Measurements from ENCODE around the gene PP2D1. TPM values are rescaled to one million over a fixed set of nuclear protein-coding genes. Genes with fewer than 3 reads are reported as not detected.

The PP2D1 gene
- total and polyA plus RNA-seq, 2 of the 8 experiments (the other 6 are each of a cell fraction or from before 2014, with no cell fraction given), result not detected

DNA sequence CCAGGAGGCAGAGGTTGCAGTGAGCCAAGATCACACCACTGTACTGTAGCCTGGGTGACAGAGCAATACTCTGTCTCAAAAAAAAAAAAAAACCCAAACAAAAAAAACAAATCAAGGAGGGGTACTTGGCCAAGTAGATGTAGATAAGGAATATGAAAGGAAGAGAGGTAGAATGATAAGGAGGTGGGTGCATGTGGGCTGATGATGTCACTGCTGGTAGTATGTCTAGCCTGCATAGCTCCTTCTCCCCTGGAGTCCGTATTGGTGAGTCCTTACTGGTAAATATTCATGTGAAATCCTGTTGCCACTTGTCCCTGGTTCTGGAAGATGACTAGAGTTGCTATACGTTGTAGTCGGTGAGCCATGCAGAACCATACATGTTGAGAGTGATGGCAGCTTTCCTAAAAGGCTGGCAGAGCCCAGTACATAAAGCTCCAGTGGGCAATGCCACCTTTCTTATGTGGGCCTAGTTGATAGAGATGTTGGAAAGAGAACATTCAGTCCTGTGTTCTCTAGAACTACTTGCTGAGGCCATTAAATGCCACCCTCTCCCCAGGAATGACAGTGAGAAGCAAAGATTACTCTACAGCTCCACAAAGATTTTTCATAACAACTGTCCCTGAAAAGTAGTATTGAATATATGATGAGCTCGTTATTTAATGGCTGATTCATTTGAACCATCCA, 39.2 kb upstream of the PP2D1 start:
- no peak for FAIRE-seq
- CTCF ChIA-PET (ENCODE audit: partially characterized antibody), result interaction anchor here (0.6 kb wide), 2 partner anchors 39 to 570 kb away, joined by 3 to 4 read pairs; no protein-coding TSS in a partner anchor
- TF ChIP-seq TAF7 (optimal IDR thresholded peaks at IDR 0.05; ENCODE audit: borderline replicate concordance, low read depth, low read length) (no peak), E2F6 (IDR thresholded peaks at IDR 0.05) (no peak), EZH2 (IDR thresholded peaks at IDR 0.05; ENCODE audit: low read depth, low read length, severe bottlenecking) (no peak), KDM1A (IDR thresholded peaks at IDR 0.05; ENCODE audit: borderline replicate concordance, low read length) (no peak), KDM4A (IDR thresholded peaks at IDR 0.05; ENCODE audit: low read depth, low read length, severe bottlenecking) (no peak), NRF1 (IDR thresholded peaks at IDR 0.05; ENCODE audit: low read depth, low read length) (no peak), PHF8 (conservative IDR thresholded peaks at IDR 0.05; ENCODE audit: low read depth, low read length) (no peak), CBX8 (IDR thresholded peaks at IDR 0.05; ENCODE audit: borderline replicate concordance, low read depth, low read length) (no peak), POLR2AphosphoS5 (IDR thresholded peaks at IDR 0.05; ENCODE audit: low read depth, low read length) (no peak), YY1 (IDR thresholded peaks at IDR 0.05; ENCODE audit: low read depth, low read length) (no peak), RBBP5 (IDR thresholded peaks at IDR 0.05; ENCODE audit: borderline replicate concordance, low read depth, low read length) (no peak), GTF2F1 (IDR thresholded peaks at IDR 0.05; ENCODE audit: borderline replicate concordance, low read depth, low read length) (no peak)

More for the DNA sequence above, 39.2 kb upstream of the PP2D1 start:
- Histone ChIP-seq H4K91ac (replicated peaks; ENCODE audit: insufficient read length, low read length) (no peak overlapping the region), H3K4me2 (ENCODE audit: insufficient read depth in 1 of 2, low read depth in 2 of 2, low read length in 2 of 2) (no peak overlapping the region), H3K9ac (replicated peaks in 1 of 4; ENCODE audit: extremely low read depth in 1 of 4, low read depth in 3 of 4, low read length in 3 of 4) (no peak overlapping the region), H3K27me3 (replicated peaks in 1 of 4; ENCODE audit: control insufficient read depth in 3 of 4, extremely low read depth in 1 of 4, insufficient read depth in 3 of 4, low read length in 3 of 4) (no peaks in the 10 kb centered on the region), H2AK5ac (ENCODE audit: low read depth, low read length) (no peak overlapping the region), H3K4me3 (ENCODE audit: extremely low read depth in 1 of 4, insufficient read depth in 2 of 4, low read depth in 3 of 4, low read length in 4 of 4) (no peak overlapping the region), H3K56ac (replicated peaks; ENCODE audit: insufficient read length, low read depth, low read length) (no peak overlapping the region), H2BK120ac (replicated peaks; ENCODE audit: low read depth, low read length) (no peak overlapping the region), H3K79me2 (ENCODE audit: control insufficient read depth in 1 of 2, insufficient read depth in 2 of 2, low read length in 2 of 2) (no peaks in the 10 kb centered on the region), H4K5ac (ENCODE audit: insufficient read length, low read depth, low read length) (no peak overlapping the region), H2BK12ac (ENCODE audit: low read depth, low read length) (no peak overlapping the region), H2BK15ac (ENCODE audit: low read length) (no peak overlapping the region), H3K27ac (ENCODE audit: low read depth, low read length) (no peak overlapping the region), H3K36me3 (ENCODE audit: control insufficient read depth in 2 of 4, insufficient read depth in 4 of 4, low read length in 3 of 4) (no peaks in the 10 kb centered on the region), H3K23ac (ENCODE audit: insufficient read length) (no peak overlapping the region), H3K14ac (ENCODE audit: insufficient read length) (no peak overlapping the region), H4K20me1 (replicated peaks in 1 of 2; ENCODE audit: control insufficient read depth in 1 of 2, insufficient read depth in 2 of 2, low read length in 2 of 2) (no peaks in the 10 kb centered on the region), H3K23me2 (ENCODE audit: low read depth, low read length) (no peaks in the 10 kb centered on the region), H2BK5ac (ENCODE audit: low read depth, low read length) (no peak overlapping the region), H3K9me3 (ENCODE audit: insufficient read depth in 2 of 2, low read depth in 1 of 2, low read length in 1 of 2) (no peaks in the 10 kb centered on the region), H3K4ac (replicated peaks; ENCODE audit: insufficient read length, low read depth, low read length) (no peak overlapping the region), H2AFZ (ENCODE audit: low read length) (no peak overlapping the region), H3K18ac (ENCODE audit: extremely low read depth, low read length) (no peak overlapping the region), H2BK20ac (ENCODE audit: low read length) (no peak overlapping the region), H3K4me1 (replicated peaks in 1 of 4; ENCODE audit: control insufficient read depth in 3 of 4, insufficient read depth in 4 of 4, low read length in 3 of 4) (peaks cover 0 to 2% (median 0%) of the 10 kb centered on the region in 4 experiments; a peak in 1 of 7 replicates), H4K8ac (ENCODE audit: extremely low read depth, insufficient read depth, low read length) (no peak overlapping the region), H3K79me1 (ENCODE audit: low read depth, low read length) (no peaks in the 10 kb centered on the region)
- POLR2A ChIA-PET (ENCODE audit: partially characterized antibody), result no interaction called here
- DNase-seq (ENCODE audit: low read depth in 1 of 2, low spot score in 2 of 2), result no peak
- 80% methylated on average over 4 of the region's 4 CpGs; no CpG with 5 or more reads in 1 of the 2 experiments for WGBS, 2 experiments (ENCODE audit: extremely low coverage in 1 of 2, insufficient coverage in 1 of 2, insufficient read length in 1 of 2, insufficient replicate concordance in 2 of 2, low coverage in 1 of 2, low lambda C conversion rate in 2 of 2, missing lambda C conversion rate in 1 of 2)

Data from H1 (cell line).